Lung (tissue), 12 donors: ENCODE results near the gene IFITM1. TPM values are rescaled to one million over a fixed set of nuclear protein-coding genes. Genes with fewer than 3 reads are reported as not detected.

Experiments
- ATAC-seq: fragments of 200-7000 bp; cut with Tn5 transposase; one replicate; pipeline ENCODE4 v1.9.1; 2020; ENCODE audit warnings: moderate number of reproducible peaks; ENCODE audit not compliant: insufficient read depth, low FRiP score
- DNase-seq, 3 donors: peaks; one replicate each; pipeline ENCODE4 v3.0.0-alpha.2; 2013 to 2017
- H3K27ac ChIP-seq, 2 donors: one replicate each; pipeline ENCODE4 v1.5.1; 2013; ENCODE audit warnings: mild to moderate bottlenecking in 2 of 2, moderate library complexity in 2 of 2, control low read depth in 1 of 2, inconsistent platforms in 1 of 2, low read depth in 1 of 2, low read length in 1 of 2
- H3K27me3 ChIP-seq, 3 donors: one replicate each; pipeline ENCODE4 v1.5.1; 2013; ENCODE audit warnings: low read length in 2 of 3; ENCODE audit not compliant: control insufficient read depth in 3 of 3, insufficient read depth in 3 of 3
- H3K36me3 ChIP-seq, 4 donors: one replicate each; pipeline ENCODE4 v1.5.1; 2013; ENCODE audit warnings: low read length in 4 of 4, mild to moderate bottlenecking in 1 of 4, moderate library complexity in 1 of 4; ENCODE audit not compliant: control insufficient read depth in 4 of 4, insufficient read depth in 4 of 4
- H3K4me1 ChIP-seq, 5 donors: one replicate each; pipeline ENCODE4 v1.5.1; 2013; ENCODE audit warnings: low read length in 5 of 5, mild to moderate bottlenecking in 2 of 5, moderate library complexity in 1 of 5; ENCODE audit not compliant: control insufficient read depth in 5 of 5, insufficient read depth in 5 of 5
- H3K4me3 ChIP-seq: one replicate; pipeline ENCODE4 v1.5.1; 2013; ENCODE audit warnings: mild to moderate bottlenecking, control low read depth, moderate library complexity
- H3K9ac ChIP-seq, 2 donors: one replicate each; pipeline ENCODE4 v1.5.1; 2013; ENCODE audit warnings: low read length in 2 of 2, control low read depth in 1 of 2; ENCODE audit not compliant: insufficient read depth in 1 of 2
- H3K9me3 ChIP-seq, 4 donors: one replicate each; pipeline ENCODE4 v1.5.1; 2013; ENCODE audit warnings: low read length in 3 of 4, mild to moderate bottlenecking in 1 of 4, moderate library complexity in 1 of 4; ENCODE audit not compliant: control insufficient read depth in 4 of 4, insufficient read depth in 3 of 4
- CTCF ChIP-seq: IDR thresholded peaks from 2 replicates; pipeline ENCODE4 v1.5.1; 2012; ENCODE audit warnings: mild to moderate bottlenecking; ENCODE audit errors: control extremely low read depth, extremely low read depth
- WGBS, 2 donors: extraction: QIAGEN DNeasy Blood & Tissue Kit; methylation state at CpG; one replicate each; pipeline ENCODE4 v1.1.7; 2013; 5-methylcytosine and 5-hydroxymethylcytosine counted together
- polyA plus RNA-seq, 2 donors: library from polyadenylated mRNA; stranded (reverse); fragments of 200-250 nt; gene quantifications; one replicate each; pipeline ENCODE4 v1.2.1, GENCODE V29; 2013
- total RNA-seq, 2 donors: library from RNA; depleted of rRNA in 1 of 2; stranded (reverse); fragments of >200 nt in 1 of 2; gene quantifications; one replicate each; pipeline ENCODE4 v1.2.1, GENCODE V29; 2014 to 2021
- donor health status: control.
- donor health status: control.
- donor health status: Bipolar disorder and iron deficiency.
- donor health status: healthy.
- donor health status: DM: yes; HTN: yes; CAD: no.

IFITM1 gene
- total and polyA plus RNA-seq, 4 donors, result 53.3 to 531 (median 189) TPM

- Histone ChIP-seq H3K27ac (no peak overlapping the region), H3K9ac (no peak overlapping the region), H3K9me3 (no peaks in the 10 kb centered on the region), H3K36me3 (no peaks in the 10 kb centered on the region), H3K4me3 (no peak overlapping the region), H3K4me1 (peaks cover 0 to 31% (median 8%) of the 10 kb centered on the region in 5 donors), H3K27me3 (no peaks in the 10 kb centered on the region)
- WGBS, 2 donors, result 49 to 70% methylated on average over 18 of the region's 18 CpGs
- ATAC-seq (no peak), DNase-seq (no peak)
- TF ChIP-seq CTCF, result no peak
Measured at GRCh38 chr11:350723-351255, 36.9 kb downstream of the IFITM1 start.

DNA sequence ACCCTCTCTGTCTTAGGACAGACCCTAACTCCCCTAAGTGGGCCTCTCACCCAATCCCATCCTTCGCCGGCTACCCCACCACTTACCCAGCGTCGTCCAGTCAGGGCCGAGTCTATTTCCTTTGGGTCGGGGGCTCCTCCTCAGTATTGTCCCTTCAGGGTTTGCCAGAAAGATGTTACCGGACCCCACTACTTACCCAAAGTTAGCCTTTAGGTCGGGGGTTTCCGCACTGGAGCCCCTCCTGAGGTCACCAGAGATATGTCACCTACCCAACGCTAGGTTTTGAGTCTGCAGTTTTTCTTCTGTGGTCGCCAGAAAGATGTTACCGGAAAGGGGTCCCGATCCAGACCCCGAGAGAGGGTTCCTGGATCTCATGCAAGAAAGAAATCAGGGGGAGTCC lies 37.6 kb downstream of the IFITM1 start:
- no peak for DNase-seq
- peaks cover 0 to 32% (median 8%) of the 10 kb centered on the region in 5 donors for H3K4me1 ChIP-seq

DNA sequence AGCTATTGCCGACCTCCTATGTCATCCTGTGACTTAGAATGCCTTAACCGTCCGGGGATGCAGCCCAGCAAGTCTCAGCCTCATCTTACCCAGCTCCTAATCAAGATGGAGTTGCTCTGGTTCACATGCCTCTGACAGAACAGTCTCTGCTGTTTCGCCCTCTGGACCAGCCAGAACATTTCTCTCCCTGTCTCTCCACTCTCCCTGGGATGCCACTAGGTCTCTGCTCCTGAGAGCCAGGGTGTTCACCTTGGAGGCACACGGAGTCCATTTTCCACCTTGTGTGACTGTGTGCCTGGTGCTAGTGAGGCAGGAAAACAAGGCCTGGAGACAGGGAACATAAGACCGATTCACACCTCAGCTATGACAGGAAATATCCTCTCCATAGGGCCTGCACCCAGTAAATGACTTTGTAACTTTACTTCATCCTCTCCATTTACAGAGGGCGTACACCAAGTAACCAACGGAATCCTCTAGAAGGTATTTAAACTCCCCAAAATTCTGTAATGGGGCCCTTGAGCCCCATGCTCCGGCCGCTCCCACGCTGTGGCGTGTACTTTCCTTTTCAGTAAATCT lies 38.7 kb downstream of the IFITM1 start:
- DNase-seq, result no peak
- 83 to 84% methylated on average over 12 of the region's 12 CpGs for WGBS, 2 donors
- H3K9ac ChIP-seq, result peak overlapping the region in 1 of 2 donors; percentile 62
- no peak for ATAC-seq
- H3K27ac ChIP-seq, result peak overlapping the region; percentile 63 to 87
- peaks cover 0 to 3% (median 0%) of the 10 kb centered on the region in 4 donors for H3K9me3 ChIP-seq
- TF ChIP-seq CTCF, result no peak
- peaks cover 0 to 13% (median 1%) of the 10 kb centered on the region in 4 donors for H3K36me3 ChIP-seq
- H3K4me1 ChIP-seq, result peaks cover 0 to 32% (median 8%) of the 10 kb centered on the region in 5 donors
- no peaks in the 10 kb centered on the region for H3K27me3 ChIP-seq
- no peak overlapping the region for H3K4me3 ChIP-seq

More for the DNA sequence above, 37.6 kb downstream of the IFITM1 start:
- H3K4me3 ChIP-seq, result no peak overlapping the region
- no peak for ATAC-seq
- H3K27ac ChIP-seq, result no peak overlapping the region
- TF ChIP-seq CTCF, result no peak
- H3K9me3 ChIP-seq, result no peaks in the 10 kb centered on the region
- no peaks in the 10 kb centered on the region for H3K27me3 ChIP-seq
- no peak overlapping the region for H3K9ac ChIP-seq
- 97% methylated on average over 14 of the region's 14 CpGs for WGBS, 2 donors
- H3K36me3 ChIP-seq, result peaks cover 0 to 1% (median under 1%) of the 10 kb centered on the region in 4 donors
